NCI-H2029 treated with DMSO at 0.1 percent for 48 hours (cell line): ENCODE data around the gene BCAS1.

Source experiments
- DNase-seq: peaks from one replicate; lab custom pipeline; 2025; lab: John Stamatoyannopoulos, UW

The BCAS1 gene

GRCh38 chr20:54070187-54070987 lies at the start of gene BCAS1:
BCAS1 (minus strand) TSS chr20:54070594; CDS start chr20:54058718, 11,876 bp downstream.
- DNase-seq = no peak

- no peak for DNase-seq
Observed at GRCh38 chr20:54119744-54120143, 49.4 kb upstream of the BCAS1 start.

GRCh38 chr20:54118220-54119001 lies 48.0 kb upstream of the BCAS1 start:
- DNase-seq = no peak

GRCh38 chr20:54116550-54117235 lies 46.3 kb upstream of the BCAS1 start:
- DNase-seq = no peak

- DNase-seq = no peak
Observed at GRCh38 chr20:54115172-54115854, 44.9 kb upstream of the BCAS1 start.

- no peak for DNase-seq
Observed at GRCh38 chr20:54114109-54114508, 43.7 kb upstream of the BCAS1 start.

GRCh38 chr20:54113566-54113965 lies 43.2 kb upstream of the BCAS1 start:
- DNase-seq = no peak

- DNase-seq = no peak
Observed at GRCh38 chr20:54112221-54112884, 42.0 kb upstream of the BCAS1 start.

- no peak for DNase-seq
Observed at GRCh38 chr20:54111460-54111859, 41.1 kb upstream of the BCAS1 start.

- no peak for DNase-seq
Observed at GRCh38 chr20:54110457-54110856, 40.1 kb upstream of the BCAS1 start.

GRCh38 chr20:54110041-54110440 lies 39.6 kb upstream of the BCAS1 start:
- DNase-seq = no peak

- no peak for DNase-seq
Observed at GRCh38 chr20:54108817-54109216, 38.4 kb upstream of the BCAS1 start.

- no peak for DNase-seq
Observed at GRCh38 chr20:54108326-54108642, 37.9 kb upstream of the BCAS1 start.

- DNase-seq = no peak
Observed at GRCh38 chr20:54107600-54108325, 37.4 kb upstream of the BCAS1 start.

GRCh38 chr20:54107181-54107580 lies 36.8 kb upstream of the BCAS1 start:
- no peak for DNase-seq

- DNase-seq = no peak
Observed at GRCh38 chr20:54106162-54106561, 35.8 kb upstream of the BCAS1 start.

GRCh38 chr20:54105653-54106052 lies 35.3 kb upstream of the BCAS1 start:
- DNase-seq = no peak

- DNase-seq = no peak
Observed at GRCh38 chr20:54104781-54105180, 34.4 kb upstream of the BCAS1 start.

GRCh38 chr20:54103762-54104600 lies 33.6 kb upstream of the BCAS1 start:
- no peak for DNase-seq
